BJ (cell line): ENCODE results near the gene P3H1. TPM values are rescaled to one million over a fixed set of nuclear protein-coding genes. Genes with fewer than 3 reads are reported as not detected.
"Not testable (repeated sequence)": the region's sequence is repeated elsewhere in the genome, so short reads cannot be mapped to it uniquely, and the experiment has no call there.

ENCODE experiments used
- CTCF ChIA-PET: fragments of 350-600 bp; formaldehyde crosslinking; extraction: SDS; loops from one replicate; lab custom pipeline; 2021; ENCODE audit warnings: antibody characterized with exemption, inconsistent platforms; lab: Yijun Ruan, JAX
- POLR2A ChIA-PET: fragments of 300-600 bp; sonication (Branson Sonifier 250); formaldehyde crosslinking; extraction: SDS; loops from one replicate; lab custom pipeline; 2021; ENCODE audit warnings: antibody characterized with exemption; lab: Charles Lee
- DNase-seq: peaks from one replicate; pipeline ENCODE4 v3.0.0-alpha.2; 2011; ENCODE audit warnings: low read depth
- H3K27me3 ChIP-seq: 2 replicates; pipeline ENCODE4 v1.6.0; 2011; ENCODE audit warnings: low read length; ENCODE audit not compliant: control insufficient read depth, insufficient read depth
- H3K36me3 ChIP-seq: 2 replicates; pipeline ENCODE4 v1.5.1; 2011; ENCODE audit warnings: low read length; ENCODE audit not compliant: control insufficient read depth, insufficient read depth
- H3K4me3 ChIP-seq: 2 replicates; pipeline ENCODE4 v1.5.1; 2011; ENCODE audit warnings: low read depth, mild to moderate bottlenecking, control low read depth, low read length
- CTCF ChIP-seq: IDR thresholded peaks from 2 replicates; pipeline ENCODE4 v1.5.1; 2011; ENCODE audit warnings: low read depth, mild to moderate bottlenecking, control low read depth, inconsistent platforms, low read length, moderate library complexity; ENCODE audit not compliant: insufficient read depth
- polyA plus RNA-seq: library from polyadenylated mRNA; depleted of rRNA; stranded (reverse); fragments of >200 nt; gene quantifications from 2 replicates; pipeline ENCODE4 v1.2.3, GENCODE V29; 2011

The P3H1 gene
- polyA plus RNA-seq, 1 experiment = 228 TPM

DNA sequence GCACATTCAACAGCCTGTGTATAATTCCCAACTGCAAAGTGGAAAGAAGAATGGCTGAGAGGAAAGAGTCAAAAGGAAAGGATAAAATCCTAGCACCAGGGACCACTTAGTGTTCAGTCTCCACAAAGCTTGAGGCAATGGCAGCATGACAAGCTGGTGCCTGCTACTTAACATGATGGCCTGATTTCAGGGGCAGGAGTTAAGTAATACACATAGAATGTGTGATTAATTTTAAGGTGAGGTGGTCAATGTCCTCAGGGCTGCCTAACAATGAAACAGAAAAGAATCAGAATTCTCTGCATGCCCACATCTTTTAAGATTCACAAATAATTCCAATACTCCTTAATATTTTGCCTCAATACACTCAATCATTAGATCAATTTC, 8.9 kb downstream of the P3H1 start:
- ChIA-PET CTCF (interaction anchor here (0.8 to 2.7 kb wide), 7 partner anchors 8 to 184 kb away, joined by 3 to 17 read pairs (median 4); partner anchors contain the start of genes C1orf50 and P3H1), POLR2A (no interaction called here)
- Histone ChIP-seq H3K27me3 (no peaks in the 10 kb centered on the region), H3K36me3 (peaks cover 47% of the 10 kb centered on the region), H3K4me3 (no peak overlapping the region)
- DNase-seq = no peak
- no peak for TF ChIP-seq CTCF

- peaks cover 46% of the 10 kb centered on the region for H3K36me3 ChIP-seq
- CTCF ChIA-PET = interaction anchor here (0.6 to 2.7 kb wide), 12 partner anchors 9 to 413 kb away, joined by 3 to 17 read pairs (median 3); partner anchors contain the start of genes C1orf50 and P3H1
Measured at GRCh38 chr1:42756956-42757891, 9.6 kb downstream of the P3H1 start.

DNA sequence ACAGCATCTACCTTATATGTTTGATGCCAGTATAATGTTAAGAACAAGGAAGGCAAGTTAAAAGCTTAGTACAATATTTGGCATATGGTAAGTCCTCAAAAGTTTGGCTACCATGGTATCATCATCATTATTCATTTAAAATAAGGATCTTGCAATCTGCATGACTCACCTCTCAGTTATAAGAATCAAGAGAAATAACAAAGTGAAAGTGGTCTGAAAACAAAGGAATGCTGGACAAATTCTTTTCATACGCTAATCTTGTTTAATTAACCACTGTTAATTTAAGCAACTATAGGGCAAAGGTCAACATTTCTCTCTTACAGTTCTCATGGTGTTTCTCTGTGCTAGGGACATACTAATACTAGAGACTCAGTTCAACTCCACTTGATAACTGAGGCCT, 13.8 kb downstream of the P3H1 start:
- H3K4me3 ChIP-seq = no peak overlapping the region
- TF ChIP-seq CTCF = no peak
- ChIA-PET POLR2A (no interaction called here), CTCF (interaction anchor here (0.5 to 1.5 kb wide), 4 partner anchors 10 to 580 kb away, joined by 3 to 5 read pairs (median 3); no protein-coding TSS in a partner anchor)
- no peak for DNase-seq
- H3K36me3 ChIP-seq = peaks cover 54% of the 10 kb centered on the region
- H3K27me3 ChIP-seq = no peaks in the 10 kb centered on the region

More at GRCh38 chr1:42756956-42757891, 9.6 kb downstream of the P3H1 start:
- no peaks in the 10 kb centered on the region for H3K27me3 ChIP-seq
- peak; percentile 80 for TF ChIP-seq CTCF
- POLR2A ChIA-PET = no interaction called here
- no peak for DNase-seq
- H3K4me3 ChIP-seq = no peak overlapping the region

- Histone ChIP-seq H3K4me3 (no peak overlapping the region), H3K36me3 (peaks cover 55% of the 10 kb centered on the region), H3K27me3 (no peaks in the 10 kb centered on the region)
- no peak for TF ChIP-seq CTCF
- no peak for DNase-seq
- CTCF ChIA-PET = interaction anchor here (1.4 to 1.5 kb wide), 3 partner anchors 12 to 579 kb away, joined by 3 to 5 read pairs (median 3); no protein-coding TSS in a partner anchor
- POLR2A ChIA-PET = no interaction called here
Measured at GRCh38 chr1:42752284-42752683, 14.5 kb downstream of the P3H1 start.

DNA sequence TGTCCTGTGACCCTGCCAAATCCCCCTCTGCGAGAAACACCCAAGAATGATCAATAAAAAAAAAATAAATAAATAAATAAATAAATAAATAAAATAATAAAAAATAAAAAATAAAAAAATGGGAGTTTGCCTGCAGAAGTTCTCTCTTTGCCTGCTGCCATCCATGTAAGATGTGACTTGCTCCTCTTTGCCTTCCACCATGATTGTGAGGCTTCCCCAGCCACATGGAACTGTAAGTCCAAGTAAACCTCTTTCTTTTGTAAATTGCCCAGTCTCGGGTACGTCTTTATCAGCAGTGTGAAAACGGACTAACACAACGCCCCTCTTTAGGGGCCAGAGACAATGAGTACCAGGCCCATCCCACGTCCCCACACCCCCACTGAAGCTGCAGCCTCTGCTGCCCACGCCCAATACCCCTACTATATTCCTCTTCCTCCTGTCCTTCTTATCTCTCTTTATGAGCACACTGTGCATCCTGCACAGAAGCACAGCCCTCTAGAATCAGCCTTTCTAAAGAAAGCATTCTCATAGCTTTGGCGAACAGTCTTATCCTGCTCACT, 15.2 kb downstream of the P3H1 start:
- POLR2A ChIA-PET, H3K4me3 ChIP-seq, H3K27me3 ChIP-seq, DNase-seq: not testable (repeated sequence)
- CTCF ChIA-PET = interaction anchor here (1.4 to 1.5 kb wide), 2 partner anchors 13 to 68 kb away, joined by 3 to 5 read pairs; no protein-coding TSS in a partner anchor
- peaks cover 58% of the 10 kb centered on the region for H3K36me3 ChIP-seq
